Neural progenitor cell (in vitro differentiated cells): ENCODE measurements around the gene TMEM45A. TPM values are rescaled to one million over a fixed set of nuclear protein-coding genes. Genes with fewer than 3 reads are reported as not detected.

Experiments used
- DNase-seq: peaks from one replicate; pipeline ENCODE4 v3.0.0-alpha.2; 2016; ENCODE audit warnings: low spot score
- H2AFZ ChIP-seq: fragments of 200-600 bp; sonication (generic); replicated peaks from 2 replicates; pipeline ENCODE4 v1.6.1; 2016; ENCODE audit warnings: antibody characterized with exemption
- H3F3A ChIP-seq: fragments of 200-600 bp; sonication (generic); 2 replicates; pipeline ENCODE4 v1.6.1; 2016; ENCODE audit warnings: antibody characterized with exemption, low read depth
- H3K27ac ChIP-seq: fragments of 200-600 bp; sonication (generic); 2 replicates; pipeline ENCODE4 v1.5.1; 2016; ENCODE audit warnings: mild to moderate bottlenecking
- H3K27me3 ChIP-seq: fragments of 200-600 bp; sonication (generic); 2 replicates; pipeline ENCODE4 v1.6.1; 2016; ENCODE audit warnings: mild to moderate bottlenecking, moderate library complexity
- H3K36me3 ChIP-seq: fragments of 200-600 bp; sonication (generic); 2 replicates; pipeline ENCODE4 v1.5.1; 2016
- H3K4me1 ChIP-seq: fragments of 200-600 bp; sonication (generic); 2 replicates; pipeline ENCODE4 v1.6.1; 2016; ENCODE audit warnings: mixed run types
- H3K4me2 ChIP-seq: fragments of 200-600 bp; sonication (generic); 2 replicates; pipeline ENCODE4 v1.6.1; 2016
- H3K4me3 ChIP-seq: fragments of 200-600 bp; sonication (generic); 2 replicates; pipeline ENCODE4 v1.5.1; 2016
- H3K79me2 ChIP-seq: fragments of 200-600 bp; sonication (generic); 2 replicates; pipeline ENCODE4 v1.6.1; 2016; ENCODE audit warnings: low read depth
- H3K9ac ChIP-seq: fragments of 200-600 bp; sonication (generic); 2 replicates; pipeline ENCODE4 v1.6.1; 2016
- H3K9me3 ChIP-seq: fragments of 200-600 bp; sonication (generic); 2 replicates; pipeline ENCODE4 v1.5.1; 2016; ENCODE audit warnings: low read depth
- H4K20me1 ChIP-seq: fragments of 200-600 bp; sonication (generic); 2 replicates; pipeline ENCODE4 v1.6.1; 2016; ENCODE audit warnings: low read depth
- H3K27ac Mint-ChIP-seq: 3 replicates; pipeline ENCODE4 v1.8.0; 2021; ENCODE audit warnings: mixed read lengths
- H3K27me3 Mint-ChIP-seq: 2 replicates; pipeline ENCODE4 v1.8.0; 2022; ENCODE audit warnings: low read depth, mild to moderate bottlenecking, inconsistent platforms, moderate library complexity, mixed read lengths; ENCODE audit not compliant: insufficient read depth
- H3K36me3 Mint-ChIP-seq: 3 replicates; pipeline ENCODE4 v1.8.0; 2021; ENCODE audit warnings: mixed read lengths
- H3K4me1 Mint-ChIP-seq: 3 replicates; pipeline ENCODE4 v1.8.0; 2021; ENCODE audit warnings: mixed read lengths
- H3K4me3 Mint-ChIP-seq: 3 replicates; pipeline ENCODE4 v1.8.0; 2021; ENCODE audit warnings: mild to moderate bottlenecking, moderate library complexity, mixed read lengths
- H3K9me3 Mint-ChIP-seq: 3 replicates; pipeline ENCODE4 v1.8.0; 2020; ENCODE audit warnings: mixed read lengths
- CTCF ChIP-seq: fragments of 200-600 bp; sonication (generic); IDR thresholded peaks from 2 replicates; pipeline ENCODE4 v1.5.1; 2017; ENCODE audit warnings: antibody characterized with exemption, mild to moderate bottlenecking
- EZH2 ChIP-seq: fragments of 200-600 bp; sonication (generic); IDR thresholded peaks from 2 replicates; pipeline ENCODE4 v1.6.1; 2017; ENCODE audit warnings: antibody characterized with exemption, mild to moderate bottlenecking, moderate library complexity
- EZH2phosphoT487 ChIP-seq: fragments of 200-600 bp; sonication (generic); IDR thresholded peaks from 2 replicates; pipeline ENCODE4 v1.6.1; 2017; ENCODE audit warnings: antibody characterized with exemption
- total RNA-seq: library from RNA; depleted of rRNA; stranded (reverse); fragments of >200 nt; gene quantifications from 2 replicates; pipeline ENCODE4 v1.2.3, GENCODE V29; 2015; ENCODE audit warnings: low replicate concordance

The TMEM45A gene
- total RNA-seq, 1 donor from 2014 or later = 82.7 TPM

GRCh38 chr3:100535610-100535943 is 43.2 kb downstream of the TMEM45A start:
- Mint-ChIP-seq H3K4me3 (no peak overlapping the region), H3K36me3 (no peaks in the 10 kb centered on the region), H3K9me3 (no peaks in the 10 kb centered on the region), H3K4me1 (no peaks in the 10 kb centered on the region), H3K27me3 (no peaks in the 10 kb centered on the region), H3K27ac (no peak overlapping the region)
- H3K4me1 ChIP-seq = no peaks in the 10 kb centered on the region
- H3K4me3 ChIP-seq = no peak overlapping the region
- no peaks in the 10 kb centered on the region for H3K27me3 ChIP-seq
- H3K9ac ChIP-seq = no peak overlapping the region
- no peaks in the 10 kb centered on the region for H3K9me3 ChIP-seq
- H3K27ac ChIP-seq = no peak overlapping the region
- no peaks in the 10 kb centered on the region for H3K79me2 ChIP-seq
- DNase-seq = no peak
- H2AFZ ChIP-seq = no peak overlapping the region
- no peak overlapping the region for H3K4me2 ChIP-seq
- no peaks in the 10 kb centered on the region for H4K20me1 ChIP-seq
- H3K36me3 ChIP-seq = no peaks in the 10 kb centered on the region
- TF ChIP-seq EZH2 (no peak), EZH2phosphoT487 (no peak), CTCF (no peak)
- no peaks in the 10 kb centered on the region for H3F3A ChIP-seq

GRCh38 chr3:100536093-100536492 is 43.7 kb downstream of the TMEM45A start:
- no peaks in the 10 kb centered on the region for H3K4me1 ChIP-seq
- H3K27me3 ChIP-seq = no peaks in the 10 kb centered on the region
- no peak overlapping the region for H3K9ac ChIP-seq
- no peaks in the 10 kb centered on the region for H3K36me3 ChIP-seq
- Mint-ChIP-seq H3K9me3 (peaks cover 3% of the 10 kb centered on the region), H3K27me3 (no peaks in the 10 kb centered on the region), H3K36me3 (no peaks in the 10 kb centered on the region), H3K4me1 (no peaks in the 10 kb centered on the region), H3K27ac (no peak overlapping the region), H3K4me3 (no peak overlapping the region)
- H3K4me2 ChIP-seq = no peak overlapping the region
- H2AFZ ChIP-seq = no peak overlapping the region
- no peaks in the 10 kb centered on the region for H3K79me2 ChIP-seq
- H3K9me3 ChIP-seq = no peaks in the 10 kb centered on the region
- DNase-seq = no peak
- H3K4me3 ChIP-seq = no peak overlapping the region
- no peaks in the 10 kb centered on the region for H3F3A ChIP-seq
- H4K20me1 ChIP-seq = no peaks in the 10 kb centered on the region
- TF ChIP-seq CTCF (no peak), EZH2 (no peak), EZH2phosphoT487 (no peak)
- no peak overlapping the region for H3K27ac ChIP-seq

GRCh38 chr3:100537646-100538338 is 45.4 kb downstream of the TMEM45A start:
- Histone ChIP-seq H4K20me1 (no peaks in the 10 kb centered on the region), H3F3A (no peaks in the 10 kb centered on the region), H3K79me2 (no peaks in the 10 kb centered on the region), H3K9ac (no peak overlapping the region), H3K27ac (no peak overlapping the region), H2AFZ (no peak overlapping the region), H3K4me3 (no peak overlapping the region), H3K27me3 (no peaks in the 10 kb centered on the region), H3K4me2 (no peak overlapping the region), H3K9me3 (no peaks in the 10 kb centered on the region), H3K36me3 (no peaks in the 10 kb centered on the region), H3K4me1 (no peaks in the 10 kb centered on the region)
- Mint-ChIP-seq H3K27ac (no peak overlapping the region), H3K4me1 (no peaks in the 10 kb centered on the region), H3K27me3 (no peaks in the 10 kb centered on the region), H3K36me3 (no peaks in the 10 kb centered on the region), H3K9me3 (peaks cover 5% of the 10 kb centered on the region), H3K4me3 (no peak overlapping the region)
- no peak for TF ChIP-seq EZH2phosphoT487
- TF ChIP-seq CTCF = no peak
- TF ChIP-seq EZH2 = no peak
- DNase-seq = no peak
